GM18511 (cell line): ENCODE results near the gene FASLG.

Experiments
- ATAC-seq: cut with Tn5 transposase; IDR thresholded peaks from one replicate; pipeline ENCODE4 v1.9.1; 2021; ENCODE audit warnings: mild to moderate bottlenecking, moderate library complexity; ENCODE audit not compliant: unreplicated experiment

The FASLG gene

DNA sequence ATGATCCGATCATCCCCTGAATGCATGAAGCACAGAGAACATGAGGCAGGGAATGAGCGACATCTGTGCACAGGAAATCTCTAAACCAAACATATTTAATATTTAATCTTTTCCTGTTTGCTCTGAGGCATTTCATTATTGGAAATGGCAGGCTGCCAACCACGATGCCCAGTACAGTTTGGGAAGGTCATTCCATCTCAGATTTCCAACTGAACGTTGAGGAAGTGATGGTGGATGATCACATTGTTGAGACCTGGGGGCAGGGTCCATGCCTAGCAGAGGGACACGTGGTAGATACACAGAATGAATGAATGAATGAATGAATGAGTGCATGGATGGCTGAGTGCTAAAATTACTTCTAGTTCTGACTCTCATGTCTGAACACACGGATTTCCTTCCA, 15.9 kb upstream of the FASLG start:
- ATAC-seq, result no peak

DNA sequence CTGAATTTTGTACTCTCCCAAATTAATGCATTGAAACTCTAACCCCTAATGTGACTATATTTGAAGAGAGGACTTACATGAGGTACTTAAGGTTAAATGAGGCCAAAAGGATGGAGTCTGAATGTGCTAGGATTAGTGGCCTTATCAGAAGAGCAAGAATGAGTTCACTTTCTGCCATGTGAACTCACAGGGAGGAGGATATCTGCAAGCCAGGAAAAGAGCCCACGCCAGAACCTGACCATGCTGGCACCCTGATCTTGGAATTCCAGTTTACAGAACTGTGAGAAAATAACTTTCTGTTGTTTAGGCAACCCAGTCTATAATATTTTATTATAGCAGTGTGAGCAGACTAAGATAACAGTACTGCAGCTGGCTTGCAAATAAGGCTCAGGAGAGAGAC, 12.2 kb upstream of the FASLG start:
- no peak for ATAC-seq

DNA sequence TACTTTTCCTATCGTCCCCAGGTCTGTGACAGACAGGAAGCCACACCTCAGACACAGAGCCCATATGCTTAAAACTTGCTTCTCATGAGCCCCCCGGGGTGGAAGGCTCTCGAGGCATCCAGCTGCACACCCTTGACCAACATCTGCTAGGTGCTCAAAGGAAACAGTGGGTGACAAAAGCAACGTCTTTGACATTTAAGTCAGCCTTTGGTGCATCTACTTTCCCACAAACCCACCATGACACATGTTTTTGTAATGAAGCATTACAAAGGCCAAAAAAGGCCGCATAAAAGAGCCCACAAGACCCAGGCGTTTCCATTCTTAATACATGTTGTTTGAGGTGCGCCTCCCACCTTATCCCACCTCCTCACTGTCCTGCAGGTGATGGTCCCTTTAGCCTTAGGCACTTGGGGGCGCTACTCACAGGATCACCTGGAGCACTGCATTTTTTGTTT, 11.8 kb upstream of the FASLG start:
- no peak for ATAC-seq

DNA sequence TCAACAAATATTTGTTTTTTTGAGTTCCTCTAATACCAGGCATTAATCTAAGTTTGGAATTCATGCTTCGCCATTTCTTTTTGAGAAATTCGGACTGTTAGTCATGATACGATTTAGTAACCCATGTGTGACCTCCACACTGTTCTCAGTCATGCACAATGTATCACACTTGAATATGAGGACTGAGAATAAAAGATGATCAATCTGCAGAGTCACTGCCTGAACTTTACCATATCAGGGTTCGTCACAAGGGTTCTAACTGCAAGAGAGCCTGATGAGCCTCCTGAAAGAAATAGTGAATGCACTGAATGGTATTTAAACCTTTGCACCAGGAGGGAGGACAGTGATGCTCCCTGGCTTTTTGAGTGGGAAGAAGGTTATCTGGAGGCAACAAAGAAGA, 10.9 kb upstream of the FASLG start:
- ATAC-seq, result no peak

DNA sequence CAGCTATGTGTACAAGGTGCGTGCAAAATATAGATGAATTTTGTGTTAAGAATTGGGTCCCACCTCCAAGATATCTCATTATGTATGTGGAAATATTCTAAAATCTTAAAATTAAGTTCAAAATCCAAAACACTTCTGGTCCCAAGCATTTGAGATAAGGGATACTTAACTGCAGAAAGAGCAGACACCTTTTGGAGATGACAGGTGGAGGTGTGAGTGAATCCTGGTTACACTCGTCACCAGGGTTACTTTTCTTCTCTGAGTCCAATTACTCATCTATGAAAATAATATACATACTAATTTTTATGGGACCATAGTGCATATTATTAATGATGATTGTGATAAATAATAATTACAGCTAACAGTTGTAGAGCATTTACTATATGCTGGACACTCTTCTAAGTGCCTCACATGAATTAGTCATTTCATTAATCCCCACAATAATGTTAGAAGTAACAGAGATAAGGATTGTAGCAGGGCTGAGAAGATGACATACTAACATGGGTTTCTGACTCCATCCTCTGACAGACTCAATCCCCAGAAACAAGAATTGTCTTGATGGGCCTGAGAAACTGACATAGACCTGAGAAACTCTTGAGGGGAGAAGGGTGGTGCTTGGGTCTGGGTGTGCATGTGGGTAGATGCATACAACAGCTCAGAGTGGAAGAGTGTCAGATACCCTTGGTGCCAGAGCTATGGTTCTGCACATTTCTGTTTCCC, 8.3 kb upstream of the FASLG start:
- ATAC-seq, result no peak

DNA sequence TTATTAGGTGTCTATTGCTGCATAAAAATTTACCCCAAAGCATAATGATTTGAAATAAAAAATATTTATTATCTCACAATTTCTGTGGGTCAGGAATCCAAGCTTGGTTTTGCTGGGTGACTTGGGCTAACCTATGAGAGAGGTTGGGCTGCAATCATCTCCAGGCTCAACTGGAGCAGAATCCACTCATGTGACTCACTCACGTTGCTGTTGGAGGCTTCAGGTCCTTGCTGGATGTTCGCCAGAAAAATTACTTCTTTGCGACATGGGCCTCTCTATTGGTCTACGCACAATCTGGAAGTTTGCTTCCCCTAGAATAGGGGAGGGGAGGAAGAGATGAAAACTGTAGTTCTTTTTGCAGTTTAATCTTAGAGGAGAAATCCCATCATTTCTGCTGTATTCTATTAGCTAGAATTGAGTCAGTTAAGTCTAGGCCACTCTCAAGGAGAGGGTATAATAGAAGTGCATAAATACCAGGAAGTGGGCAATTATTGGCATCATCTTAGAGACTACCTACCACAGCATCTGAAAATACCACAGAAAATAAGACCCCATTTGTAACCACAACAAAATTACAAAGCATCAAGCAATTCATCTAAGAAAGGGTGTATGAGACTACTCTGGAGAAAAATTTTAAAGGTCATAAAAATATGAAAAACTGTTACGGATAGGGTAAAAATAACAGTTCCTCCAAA, 5.7 kb upstream of the FASLG start:
- ATAC-seq, result no peak

DNA sequence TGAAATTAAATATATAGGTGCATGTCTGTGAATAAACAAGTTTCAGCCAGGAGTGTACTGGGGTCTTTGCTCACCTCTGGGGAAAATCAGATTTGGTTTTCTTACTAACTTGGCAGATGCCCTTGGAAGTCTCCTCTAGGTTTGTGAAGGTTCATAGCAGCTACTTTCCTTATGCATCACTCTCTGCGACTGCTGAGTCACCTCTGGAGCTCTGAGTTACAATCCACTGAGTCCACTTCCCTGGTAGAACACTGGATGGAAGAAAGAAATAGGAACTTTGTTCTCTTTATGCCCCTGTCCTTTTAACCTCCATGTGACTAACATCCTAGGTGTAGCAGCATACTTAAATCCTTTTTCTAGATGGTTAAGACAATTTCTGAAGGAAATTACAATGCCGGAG, 4.4 kb upstream of the FASLG start:
- no peak for ATAC-seq

DNA sequence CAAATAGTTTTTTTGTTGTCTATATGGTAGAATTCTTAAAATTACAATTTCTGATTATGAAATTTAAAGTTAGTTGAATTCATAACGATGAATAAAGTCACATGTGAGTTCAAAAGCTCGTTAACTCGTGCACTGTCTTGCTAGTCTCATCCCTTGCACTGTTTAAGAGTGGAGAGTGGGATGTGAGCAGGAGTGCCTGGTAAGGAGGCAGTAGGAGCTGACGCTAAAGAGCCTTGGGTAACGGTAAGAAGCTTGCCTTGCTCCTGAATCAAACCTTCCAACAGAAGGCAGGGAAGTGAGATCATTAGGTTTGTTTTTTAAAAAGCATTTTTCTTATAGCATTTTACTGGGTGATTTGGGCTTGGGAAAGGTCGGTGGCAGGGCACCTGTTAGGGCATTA, 2.3 kb upstream of the FASLG start:
- no peak for ATAC-seq

DNA sequence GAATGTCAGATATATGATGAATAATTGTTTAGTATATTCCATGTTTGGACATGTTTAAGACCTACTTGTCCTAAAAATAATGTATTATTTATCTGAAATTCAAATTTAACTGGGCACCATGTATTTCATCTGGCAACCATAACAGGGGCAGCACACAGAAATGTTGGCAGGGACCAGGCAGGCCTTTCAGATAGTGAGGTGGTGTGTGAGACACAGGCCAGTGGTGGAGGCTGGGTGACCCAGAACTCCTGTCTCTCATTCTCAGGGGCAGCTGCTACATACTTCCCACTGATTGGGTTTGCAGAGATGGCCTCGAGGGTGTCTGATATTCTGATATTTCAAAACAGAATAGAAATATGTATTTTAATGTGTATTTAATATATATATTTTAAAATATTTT, 1.3 kb upstream of the FASLG start:
- ATAC-seq, result no peak

DNA sequence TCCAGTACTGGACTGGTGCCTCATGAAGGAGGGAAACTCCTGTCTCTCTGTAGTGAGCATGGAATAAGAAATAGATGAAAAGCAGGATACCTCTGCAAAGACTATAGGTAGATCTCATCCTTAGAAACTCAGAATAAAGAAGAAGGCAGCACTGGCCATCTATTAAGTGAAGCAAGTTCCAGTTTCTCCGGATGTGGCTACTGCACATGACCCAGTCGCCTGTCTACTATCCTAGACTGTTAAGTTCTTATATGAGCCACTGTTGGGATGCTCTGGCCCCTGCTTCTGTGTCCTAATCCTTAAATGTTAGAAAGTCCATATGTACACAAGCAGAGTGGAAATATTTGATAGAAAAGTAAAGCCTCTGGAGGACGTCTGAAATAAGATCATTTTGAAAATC, 2.2 kb downstream of the FASLG start:
- no peak for ATAC-seq

DNA sequence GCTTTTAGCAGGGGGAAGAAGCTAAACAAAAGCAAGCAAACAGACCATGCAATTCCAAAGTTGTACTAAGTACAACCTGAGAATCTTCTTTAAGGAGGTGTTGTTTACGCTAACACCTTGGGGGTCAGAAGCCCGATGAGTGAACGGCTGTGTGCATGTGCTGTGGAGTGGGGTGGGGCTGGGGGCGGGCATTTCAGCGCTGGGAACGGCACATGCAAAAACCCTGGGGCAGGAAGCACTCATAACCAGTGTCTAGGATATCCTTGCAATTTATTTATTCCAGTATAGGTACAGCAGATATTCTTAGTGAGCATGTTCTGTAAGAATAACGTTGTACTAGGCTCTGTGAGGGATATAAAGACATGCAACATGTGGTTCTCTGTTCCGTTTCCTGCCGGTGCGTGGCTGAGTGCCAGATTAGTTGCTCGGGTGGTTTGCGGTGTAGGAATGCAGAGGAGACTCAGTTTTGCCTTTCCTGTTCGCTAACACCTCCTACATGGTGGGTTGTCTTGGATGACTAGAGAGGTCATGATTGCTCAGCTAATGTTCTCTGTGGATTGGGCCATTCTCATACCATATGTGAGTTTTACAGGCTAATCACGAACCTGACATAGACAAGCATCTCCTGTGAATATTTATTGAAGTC, 3.7 kb downstream of the FASLG start:
- peak; percentile 99 for ATAC-seq

DNA sequence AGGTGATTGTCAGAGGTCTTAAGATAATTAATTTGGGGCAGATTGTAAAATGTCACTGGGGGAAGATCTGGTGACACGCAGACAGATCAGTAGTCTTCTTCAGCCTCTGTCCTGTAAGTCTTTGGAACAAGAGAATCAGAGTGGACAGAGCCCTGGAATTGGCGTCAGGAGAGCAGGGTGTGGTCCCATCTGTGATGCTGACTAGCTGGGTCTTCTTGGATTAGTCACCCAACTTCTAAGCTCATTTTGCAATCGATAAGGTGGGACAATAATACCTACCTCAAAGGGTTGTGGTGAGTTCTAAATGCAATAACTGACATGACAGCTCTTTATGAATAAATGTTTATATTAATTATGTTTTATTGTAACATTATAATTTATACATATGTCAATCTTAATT, 4.8 kb downstream of the FASLG start:
- no peak for ATAC-seq

DNA sequence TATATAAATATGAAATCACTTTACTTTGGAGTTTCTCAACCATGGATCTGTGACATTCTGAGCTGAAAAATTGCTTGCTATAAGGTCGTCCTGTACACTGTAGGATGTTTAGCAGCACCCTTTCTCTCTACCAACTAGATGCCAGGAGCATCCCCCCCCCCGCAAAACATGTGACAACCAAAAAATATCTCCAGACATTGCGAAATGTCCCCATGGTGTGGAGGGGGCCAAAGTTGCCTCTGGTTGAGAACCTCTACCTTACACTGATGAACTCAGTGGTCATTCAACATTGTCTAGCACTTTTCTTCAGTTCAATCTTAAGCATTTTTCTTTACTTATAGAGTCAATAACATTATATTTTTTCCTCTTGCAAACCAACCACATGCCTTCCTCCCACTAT, 9.2 kb downstream of the FASLG start:
- no peak for ATAC-seq

DNA sequence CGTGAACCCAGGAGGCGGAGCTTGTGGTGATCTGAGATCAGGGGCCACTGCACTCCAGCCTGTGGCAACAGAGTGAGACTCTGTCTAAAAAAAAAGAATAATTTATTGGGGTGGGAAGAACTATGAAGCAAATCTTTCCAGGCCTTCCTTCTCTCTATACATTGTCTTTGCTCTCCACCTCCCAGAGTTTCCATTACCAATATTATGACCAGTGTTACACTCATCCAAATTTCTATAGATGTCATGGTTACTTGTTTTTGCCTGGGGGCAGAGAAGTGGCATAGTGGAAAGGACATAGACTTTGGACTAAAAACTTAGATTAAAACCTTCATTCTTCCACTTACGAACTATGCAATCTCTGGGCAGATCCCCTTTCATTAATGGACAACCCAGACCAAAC, 10.1 kb downstream of the FASLG start:
- no peak for ATAC-seq

DNA sequence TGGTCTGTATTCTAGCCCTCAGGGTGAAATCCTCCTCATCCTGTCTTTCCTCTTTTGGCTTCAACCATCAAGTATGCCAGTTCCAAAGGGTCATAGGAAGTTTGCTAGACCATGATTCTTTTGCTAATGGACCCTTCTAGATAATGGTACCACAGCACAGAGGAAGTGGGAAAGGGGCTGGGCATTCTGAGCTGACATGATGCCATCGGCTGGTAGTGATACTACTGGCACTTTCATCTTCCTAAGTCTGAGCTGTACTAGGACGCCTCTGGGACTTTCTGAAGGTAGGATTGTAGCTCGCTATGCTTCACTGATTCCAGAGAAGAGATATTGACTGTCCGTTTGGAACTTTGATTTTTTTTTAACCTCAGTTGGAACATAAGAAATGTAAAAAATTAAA, 11.4 kb downstream of the FASLG start:
- ATAC-seq, result no peak

DNA sequence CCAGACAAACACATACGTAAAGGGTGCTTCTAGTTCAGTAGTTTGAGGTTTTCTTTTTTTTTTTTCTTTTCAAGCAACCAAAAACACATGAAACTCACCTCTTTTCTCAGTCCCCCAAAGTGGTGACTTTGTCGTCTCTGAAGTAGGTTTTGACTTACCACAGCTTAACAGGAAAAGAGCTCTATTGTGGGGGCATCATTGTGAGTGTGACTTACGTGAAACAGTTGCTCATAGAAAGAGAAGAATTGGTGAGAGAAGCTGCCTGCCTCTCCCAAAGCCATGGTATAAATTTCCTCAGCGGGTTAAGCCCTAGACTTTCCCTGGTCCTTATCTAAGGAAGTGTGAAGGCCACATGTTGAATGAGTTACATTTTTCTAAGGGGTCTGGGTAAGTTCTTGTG, 11.9 kb downstream of the FASLG start:
- no peak for ATAC-seq

DNA sequence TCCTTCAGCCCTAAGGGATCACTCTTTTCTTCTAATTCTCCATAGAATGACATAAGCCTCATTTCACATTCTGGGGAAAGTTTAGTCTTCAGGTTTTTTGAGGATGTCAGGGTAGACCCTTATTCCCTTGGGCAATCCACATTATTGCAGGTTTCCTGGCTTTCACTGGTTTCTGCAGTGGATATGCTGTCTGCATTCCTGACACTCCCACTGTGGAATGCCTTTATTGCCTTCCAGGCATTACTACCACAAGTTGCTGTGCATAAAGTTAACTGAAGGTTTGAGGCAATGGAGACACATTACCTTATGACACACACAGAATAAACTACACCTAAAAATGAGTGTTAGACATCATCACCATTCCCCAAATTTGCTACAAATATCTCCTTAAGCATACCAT, 12.7 kb downstream of the FASLG start:
- no peak for ATAC-seq

DNA sequence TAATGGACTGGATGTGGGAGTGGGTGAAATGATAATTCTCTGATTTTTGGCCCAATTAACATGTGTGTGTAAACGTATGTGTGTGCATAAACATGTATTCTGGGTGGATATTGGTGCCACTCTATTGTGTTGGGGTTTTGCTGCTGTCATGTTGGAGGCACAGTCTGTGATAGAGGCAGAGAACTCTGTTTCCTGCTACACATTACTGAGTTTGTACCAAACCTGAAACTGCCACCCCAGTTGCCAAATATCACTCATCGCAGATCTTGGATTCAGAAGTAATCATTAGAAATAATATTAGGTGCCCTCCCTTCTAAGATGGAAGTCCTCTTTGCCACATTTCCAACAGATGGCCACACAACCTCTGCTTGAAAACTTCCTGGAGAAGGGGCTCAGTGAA, 13.8 kb downstream of the FASLG start:
- ATAC-seq, result no peak

DNA sequence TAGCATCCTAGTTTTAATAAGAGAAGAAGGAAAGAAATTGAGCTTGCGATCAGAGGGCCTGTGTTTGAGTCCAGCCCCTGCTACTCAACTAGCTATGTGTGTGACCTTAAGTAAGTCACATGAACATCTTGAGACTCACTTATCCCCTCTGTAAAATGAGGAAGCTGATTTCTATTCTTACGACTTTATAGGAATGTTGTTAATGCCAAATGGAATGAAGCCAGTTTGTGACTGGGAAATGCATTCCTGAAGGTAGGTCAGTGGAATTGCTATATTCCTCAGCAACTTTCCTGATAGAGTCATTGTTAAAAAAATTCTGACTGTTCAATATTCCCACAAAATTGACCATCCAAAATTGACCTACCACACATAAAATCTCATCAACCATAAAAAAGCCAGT, 14.9 kb downstream of the FASLG start:
- no peak for ATAC-seq

DNA sequence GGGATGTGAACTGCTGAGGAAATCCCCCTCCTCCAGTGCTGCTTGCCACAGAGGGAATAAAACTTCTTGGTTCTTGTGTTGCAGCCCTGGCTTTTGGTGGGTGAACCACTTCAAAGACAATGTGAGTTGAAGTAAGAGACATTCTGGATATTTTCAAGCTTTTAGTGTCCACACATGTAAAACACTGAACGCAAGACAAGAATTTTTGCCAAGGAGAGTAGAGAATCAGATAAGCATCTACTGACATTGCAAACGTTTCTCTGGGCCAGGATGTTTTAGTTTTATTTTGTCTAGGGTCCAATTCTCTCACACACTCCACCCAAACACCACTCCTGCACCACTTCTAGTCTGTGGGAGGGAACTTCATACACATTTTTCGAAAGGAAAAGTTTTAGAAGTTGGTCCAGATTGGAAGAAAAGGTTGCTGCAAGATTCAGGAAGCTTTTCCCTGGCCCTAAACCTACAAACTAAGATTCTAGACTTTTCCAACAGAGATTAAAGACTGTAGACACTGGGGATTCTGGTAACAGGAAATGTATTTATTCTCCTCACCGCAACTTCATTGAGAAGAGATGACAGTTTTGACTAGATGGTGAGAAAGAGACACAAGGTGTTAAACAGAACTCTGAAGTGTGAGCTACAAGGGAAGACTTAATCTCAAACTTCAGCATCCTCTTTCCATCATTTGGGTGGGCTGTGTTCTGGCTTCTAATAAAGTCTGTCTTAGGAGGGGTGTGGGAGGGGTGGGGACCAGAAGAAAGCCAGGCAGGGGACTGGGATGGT, 16.1 kb downstream of the FASLG start:
- ATAC-seq, result no peak

DNA sequence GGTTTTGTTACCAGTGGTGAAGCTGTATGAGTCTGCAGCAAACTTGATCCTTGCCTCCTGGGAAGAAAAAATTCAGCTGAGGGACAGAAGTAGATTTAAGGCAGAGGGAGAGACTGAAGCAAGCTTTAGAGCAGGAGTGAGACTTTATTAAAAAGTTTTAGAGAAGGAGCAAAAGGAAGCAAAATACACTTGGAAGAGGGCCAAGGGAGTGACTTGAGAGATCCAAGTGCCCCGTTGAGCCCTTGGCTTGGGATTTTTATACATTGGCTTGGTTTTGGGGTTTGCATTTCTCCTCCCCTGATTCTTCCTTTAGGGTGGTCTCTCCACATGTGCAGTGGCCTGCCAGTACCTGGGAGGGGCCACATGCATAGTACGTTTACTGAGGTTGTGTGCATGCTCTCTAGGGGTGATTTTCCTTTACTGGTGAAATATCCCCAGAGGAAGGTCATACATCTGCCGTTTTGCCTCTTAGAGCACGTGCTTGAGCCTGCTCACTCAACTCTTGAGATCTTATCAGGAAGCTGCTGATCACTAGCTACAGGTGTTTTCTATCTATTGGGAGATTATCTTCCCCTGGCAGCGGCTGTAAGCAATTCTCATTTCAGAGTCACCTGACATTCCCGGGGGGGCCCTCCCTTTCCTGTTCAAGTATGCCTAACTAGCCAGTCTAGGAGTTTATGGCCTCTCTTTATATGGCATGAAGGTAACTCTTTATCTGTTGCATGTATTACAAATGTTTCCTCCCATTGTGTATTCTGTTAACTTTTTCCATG, 20.3 kb downstream of the FASLG start:
- no peak for ATAC-seq
